K562 (cell line): Measurements from ENCODE around the gene XPR1. TPM values are rescaled to one million over a fixed set of nuclear protein-coding genes. Genes with fewer than 3 reads are reported as not detected.

ENCODE experiments used
- ATAC-seq: fragments of 200-7000 bp; cut with Tn5 transposase; 3 replicates; pipeline ENCODE4 v1.9.1; 2020; ENCODE audit warnings: moderate library complexity
- BruUV-seq: library from RNA; stranded (reverse); fragments of 400-500 nt; replicated peaks from 2 replicates; lab custom pipeline; 2021; lab: Mats Ljungman, UMichigan
- CTCF ChIA-PET: fragments of 300-600 bp; formaldehyde crosslinking; extraction: SDS; loops from one replicate; lab custom pipeline; 2021; ENCODE audit warnings: low intra/inter-chr PET ratio; lab: Yijun Ruan, JAX
- POLR2A ChIA-PET: fragments of 300-600, 350-650 bp; sonication (Branson Sonifier 250); formaldehyde crosslinking; extraction: SDS; loops from one replicate; lab custom pipeline; 2021; ENCODE audit warnings: antibody characterized with exemption, inconsistent platforms; lab: Yijun Ruan, JAX
- DNase-seq, 4 experiments: peaks; one replicate each; pipeline versions ENCODE4 v3.0.0 to v3.0.0-alpha.2; 2011 to 2018; ENCODE audit warnings: low spot score in 3 of 4, mixed read lengths in 3 of 4; ENCODE audit errors: extremely low read depth in 1 of 4
- FAIRE-seq: peaks from 2 replicates; lab custom pipeline; 2011; peaks lifted over from hg19 to GRCh38; lab: Jason Lieb, UNC
- H2AFZ ChIP-seq: 2 replicates; pipeline ENCODE4 v1.6.0; 2011; ENCODE audit warnings: low read depth, low read length, control low read depth, inconsistent platforms
- H3K27ac ChIP-seq: fragments of 200-600 bp; 3 replicates; pipeline ENCODE4 v1.8.0; 2011; ENCODE audit warnings: low read depth, mild to moderate bottlenecking, control low read depth, inconsistent platforms, low read length, moderate library complexity, mixed read lengths; ENCODE audit errors: extremely low read depth
- H3K27me3 ChIP-seq, 2 experiments: fragments of 300-600 bp in 1 of 2; 2 replicates in 1 of 2; 3 replicates in 1 of 2; pipeline versions ENCODE4 v1.6.0 to v1.8.0; 2011; ENCODE audit warnings: inconsistent platforms in 2 of 2, low read length in 2 of 2, mild to moderate bottlenecking in 1 of 2, mixed read lengths in 1 of 2, moderate library complexity in 1 of 2; ENCODE audit not compliant: control insufficient read depth in 2 of 2, insufficient read depth in 2 of 2
- H3K36me3 ChIP-seq: fragments of 300-600 bp; 3 replicates; pipeline ENCODE4 v1.8.0; 2011; ENCODE audit warnings: mild to moderate bottlenecking, low read length, inconsistent platforms; ENCODE audit not compliant: control insufficient read depth, insufficient read depth
- H3K4me1 ChIP-seq, 2 experiments: fragments of 200-600 bp in 1 of 2; replicated peaks in 1 of 2; 2 replicates in 1 of 2; 3 replicates in 1 of 2; pipeline versions ENCODE4 v1.5.1 to v1.8.0; 2011; ENCODE audit warnings: inconsistent platforms in 2 of 2, low read length in 2 of 2, mild to moderate bottlenecking in 1 of 2, mixed read lengths in 1 of 2, moderate library complexity in 1 of 2; ENCODE audit not compliant: control insufficient read depth in 2 of 2, insufficient read depth in 2 of 2
- H3K4me2 ChIP-seq: 2 replicates; pipeline ENCODE4 v1.6.1; 2011; ENCODE audit warnings: low read length, control low read depth, inconsistent platforms, mixed read lengths; ENCODE audit not compliant: insufficient read depth
- H3K4me3 ChIP-seq: fragments of 200-600 bp; sonication (generic), shearing (Covaris generic); 2 replicates; pipeline ENCODE4 v1.5.1; 2016; ENCODE audit warnings: control low read depth, inconsistent platforms
- H3K79me2 ChIP-seq: fragments of 200-600 bp; 3 replicates; pipeline ENCODE4 v1.8.0; 2011; ENCODE audit warnings: low read length, inconsistent platforms; ENCODE audit not compliant: control insufficient read depth, insufficient read depth
- H3K9ac ChIP-seq, 2 experiments: 2 replicates each; pipeline versions ENCODE4 v1.6.0 to v1.6.1; 2011; ENCODE audit warnings: low read depth in 2 of 2, low read length in 2 of 2, control low read depth in 1 of 2, inconsistent platforms in 1 of 2, mild to moderate bottlenecking in 1 of 2, mixed read lengths in 1 of 2; ENCODE audit not compliant: insufficient read depth in 1 of 2
- H3K9me1 ChIP-seq: one replicate; pipeline ENCODE4 v1.6.0; 2011; ENCODE audit warnings: inconsistent platforms, mild to moderate bottlenecking, low read length, moderate library complexity; ENCODE audit not compliant: control insufficient read depth, insufficient read depth
- H3K9me3 ChIP-seq: replicated peaks from 2 replicates; pipeline ENCODE4 v1.5.1; 2011; ENCODE audit warnings: low read depth, low read length, inconsistent platforms; ENCODE audit not compliant: control insufficient read depth, insufficient read depth
- H4K20me1 ChIP-seq: replicated peaks from 2 replicates; pipeline ENCODE4 v1.6.1; 2011; ENCODE audit warnings: low read length, inconsistent platforms, mixed read lengths; ENCODE audit not compliant: control insufficient read depth, insufficient read depth
- CREBBP ChIP-seq: IDR thresholded peaks from one replicate; pipeline ENCODE4 v1.6.1; 2012; ENCODE audit warnings: low read depth, mild to moderate bottlenecking, control low read depth, inconsistent platforms, low read length
- L3MBTL2 ChIP-seq: fragments of 450-650 bp; IDR thresholded peaks from 2 replicates; pipeline ENCODE4 v1.6.1; 2016; ENCODE audit warnings: mild to moderate bottlenecking, moderate library complexity
- RBBP5 ChIP-seq: fragments of 200-600 bp; sonication (generic); IDR thresholded peaks from 2 replicates; pipeline ENCODE4 v1.6.1; 2012; ENCODE audit warnings: borderline replicate concordance, mild to moderate bottlenecking, low read length, control low read depth, inconsistent platforms; ENCODE audit not compliant: insufficient read depth, poor library complexity, severe bottlenecking
- RCOR1 ChIP-seq, 2 experiments: IDR thresholded peaks; 2 replicates each; pipeline ENCODE4 v1.6.1; 2012; ENCODE audit warnings: low read depth in 2 of 2, low read length in 2 of 2, borderline replicate concordance in 1 of 2, improper control_type of control experiment in 1 of 2
- SETDB1 ChIP-seq: IDR thresholded peaks from one replicate; pipeline ENCODE4 v1.6.1; 2012; ENCODE audit warnings: low read length, control low read depth, inconsistent platforms
- SMARCA5 ChIP-seq: fragments of 450-650 bp; IDR thresholded peaks from 2 replicates; pipeline ENCODE4 v1.6.1; 2016
- ZNF76 ChIP-seq: fragments of 250-450 bp; sonication (Bioruptor Pico); IDR thresholded peaks from 2 replicates; pipeline ENCODE4 v1.4.0; 2020; ENCODE audit warnings: mild to moderate bottlenecking, moderate library complexity, borderline replicate concordance
- ZZZ3 ChIP-seq: fragments of 450-650 bp; IDR thresholded peaks from 2 replicates; pipeline ENCODE4 v1.6.1; 2016; ENCODE audit warnings: antibody characterized with exemption, mild to moderate bottlenecking, moderate library complexity
- WGBS: fragments of 100-300 bp; shearing (Covaris generic); methylation state at CpG from one replicate; pipeline ENCODE4 v1.1.6; 2016; ENCODE audit warnings: low coverage, mixed read lengths; ENCODE audit not compliant: insufficient coverage; ENCODE audit errors: missing lambda C conversion rate; 5-methylcytosine and 5-hydroxymethylcytosine counted together
- in situ Hi-C: fragments of 300-500 bp; cut with MboI; formaldehyde crosslinking; loops from 4 replicates; pipeline ENCODE4 v1.15.0; 2018; ENCODE audit warnings: inconsistent platforms, mixed read lengths
- intact Hi-C: fragments of 100-400 bp; cut with micrococcal nuclease; formaldehyde crosslinking; loops from 2 replicates; pipeline ENCODE4 v1.14.2; 2022
- polyA plus RNA-seq, 8 experiments: library from polyadenylated mRNA; depleted of rRNA in 4 of 8; stranded (reverse) in 5 of 8; unstranded in 3 of 8; fragments of >200 nt; fragmentation: Nextera tagmentation in 2 of 8; fragmentation: Illumina TruSeq in 1 of 8; extraction: Ambion mirVana in 2 of 8; extraction: Trizol in 1 of 8; gene quantifications; 2 replicates each; pipeline versions ENCODE4 v1.2.1 to v1.2.3, GENCODE V29; 2011 to 2014; ENCODE audit warnings: inconsistent platforms in 1 of 8, missing spikeins in 1 of 8
- total RNA-seq, 7 experiments: library from RNA; depleted of rRNA in 6 of 7; stranded (reverse); fragments of >200 nt in 6 of 7; fragmentation: Illumina TruSeq in 2 of 7; extraction: Trizol in 2 of 7; gene quantifications; 2 replicates each; pipeline versions ENCODE4 v1.2.1 to v1.2.3, GENCODE V29; 2011 to 2021; ENCODE audit warnings: low replicate concordance in 1 of 7
- TF ChIP-seq, protein P1 (sequence below): sonication (generic); formaldehyde crosslinking; IDR thresholded peaks from 2 replicates; pipeline ENCODE4 v1.8.1; 2023; ENCODE audit warnings: mild to moderate bottlenecking, missing genetic modification reagents, moderate library complexity
- TF ChIP-seq, protein P2 (sequence below): fragments of 250-450 bp; sonication (Bioruptor Pico); IDR thresholded peaks from 2 replicates; pipeline ENCODE4 v1.4.0; 2020; ENCODE audit warnings: mild to moderate bottlenecking
- TF ChIP-seq, protein P3 (sequence below), 2 experiments: IDR thresholded peaks; 2 replicates each; pipeline ENCODE4 v1.6.1; 2012; ENCODE audit warnings: improper control_type of control experiment in 2 of 2, low read depth in 2 of 2, low read length in 2 of 2, borderline replicate concordance in 1 of 2
- TF ChIP-seq, protein P4 (sequence below): sonication (generic); formaldehyde crosslinking; IDR thresholded peaks from 2 replicates; pipeline ENCODE4 v1.4.0; 2020; ENCODE audit warnings: mild to moderate bottlenecking, missing genetic modification reagents

XPR1 gene
- total and polyA plus RNA-seq, 9 of the 15 experiments (the other 6 are each of a cell fraction or from before 2014, with no cell fraction given): 3.0 to 66.2 (median 38.6) TPM

DNA sequence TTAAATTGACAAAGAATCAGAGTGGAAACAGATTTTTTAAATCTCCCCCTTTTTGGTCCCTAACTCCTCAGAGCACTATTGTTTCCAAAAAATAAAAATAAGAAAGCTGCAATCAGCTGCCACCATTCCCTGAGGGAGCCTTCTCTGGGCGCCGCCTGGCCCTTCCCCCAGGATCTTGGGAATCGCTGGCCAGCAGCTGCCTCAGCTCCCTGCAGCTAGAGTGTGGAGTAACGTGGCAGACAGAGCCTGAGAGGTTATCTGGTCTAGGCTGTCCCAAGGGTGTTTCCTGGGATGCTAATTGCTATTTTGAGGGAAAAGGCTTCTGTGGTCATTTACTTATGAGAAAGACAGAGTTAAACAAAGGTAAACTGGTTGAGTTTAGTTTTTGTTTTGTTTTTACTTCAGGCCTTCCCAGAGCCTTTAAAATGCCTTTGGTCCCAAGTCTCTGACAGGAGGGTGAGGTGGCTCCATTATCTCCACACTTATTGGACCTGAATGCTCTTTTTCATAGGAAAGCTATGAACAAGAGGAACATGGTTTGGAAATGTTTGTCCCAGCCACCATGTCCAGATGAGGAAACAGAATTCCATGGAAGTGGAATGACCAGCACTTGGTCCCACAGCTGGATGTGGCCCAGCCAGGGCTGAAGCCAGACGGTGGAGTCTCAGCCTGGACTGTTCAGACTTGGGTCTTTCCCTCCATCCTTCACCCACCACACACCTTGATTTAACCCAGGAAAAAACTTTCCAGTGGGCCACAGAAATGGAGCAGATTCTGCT is 266.8 kb downstream of the XPR1 start:
- no peak overlapping the region for H2AFZ ChIP-seq
- no peak for FAIRE-seq
- no peaks in the 10 kb centered on the region for H3K79me2 ChIP-seq
- intact Hi-C loops (no loop called here), in situ Hi-C loops (no loop called here)
- 32% methylated on average over 5 of the region's 5 CpGs for WGBS
- TF ChIP-seq, protein P1, sequence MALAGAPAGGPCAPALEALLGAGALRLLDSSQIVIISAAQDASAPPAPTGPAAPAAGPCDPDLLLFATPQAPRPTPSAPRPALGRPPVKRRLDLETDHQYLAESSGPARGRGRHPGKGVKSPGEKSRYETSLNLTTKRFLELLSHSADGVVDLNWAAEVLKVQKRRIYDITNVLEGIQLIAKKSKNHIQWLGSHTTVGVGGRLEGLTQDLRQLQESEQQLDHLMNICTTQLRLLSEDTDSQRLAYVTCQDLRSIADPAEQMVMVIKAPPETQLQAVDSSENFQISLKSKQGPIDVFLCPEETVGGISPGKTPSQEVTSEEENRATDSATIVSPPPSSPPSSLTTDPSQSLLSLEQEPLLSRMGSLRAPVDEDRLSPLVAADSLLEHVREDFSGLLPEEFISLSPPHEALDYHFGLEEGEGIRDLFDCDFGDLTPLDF: no peak
- TF ChIP-seq CREBBP (no peak), ZNF76 (no peak), SETDB1 (no peak), SMARCA5 (no peak), ZZZ3 (no peak), RBBP5 (no peak), RCOR1 (IDR thresholded peaks at IDR 0.05; ENCODE audit: borderline replicate concordance in 1 of 2, low read depth in 2 of 2, low read length in 2 of 2) (no peak), L3MBTL2 (no peak)
- TF ChIP-seq, protein P2, sequence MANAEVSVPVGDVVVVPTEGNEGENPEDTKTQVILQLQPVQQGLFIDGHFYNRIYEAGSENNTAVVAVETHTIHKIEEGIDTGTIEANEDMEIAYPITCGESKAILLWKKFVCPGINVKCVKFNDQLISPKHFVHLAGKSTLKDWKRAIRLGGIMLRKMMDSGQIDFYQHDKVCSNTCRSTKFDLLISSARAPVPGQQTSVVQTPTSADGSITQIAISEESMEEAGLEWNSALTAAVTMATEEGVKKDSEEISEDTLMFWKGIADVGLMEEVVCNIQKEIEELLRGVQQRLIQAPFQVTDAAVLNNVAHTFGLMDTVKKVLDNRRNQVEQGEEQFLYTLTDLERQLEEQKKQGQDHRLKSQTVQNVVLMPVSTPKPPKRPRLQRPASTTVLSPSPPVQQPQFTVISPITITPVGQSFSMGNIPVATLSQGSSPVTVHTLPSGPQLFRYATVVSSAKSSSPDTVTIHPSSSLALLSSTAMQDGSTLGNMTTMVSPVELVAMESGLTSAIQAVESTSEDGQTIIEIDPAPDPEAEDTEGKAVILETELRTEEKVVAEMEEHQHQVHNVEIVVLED (CRISPR knock-in tag): no peak
- TF ChIP-seq, protein P3, sequence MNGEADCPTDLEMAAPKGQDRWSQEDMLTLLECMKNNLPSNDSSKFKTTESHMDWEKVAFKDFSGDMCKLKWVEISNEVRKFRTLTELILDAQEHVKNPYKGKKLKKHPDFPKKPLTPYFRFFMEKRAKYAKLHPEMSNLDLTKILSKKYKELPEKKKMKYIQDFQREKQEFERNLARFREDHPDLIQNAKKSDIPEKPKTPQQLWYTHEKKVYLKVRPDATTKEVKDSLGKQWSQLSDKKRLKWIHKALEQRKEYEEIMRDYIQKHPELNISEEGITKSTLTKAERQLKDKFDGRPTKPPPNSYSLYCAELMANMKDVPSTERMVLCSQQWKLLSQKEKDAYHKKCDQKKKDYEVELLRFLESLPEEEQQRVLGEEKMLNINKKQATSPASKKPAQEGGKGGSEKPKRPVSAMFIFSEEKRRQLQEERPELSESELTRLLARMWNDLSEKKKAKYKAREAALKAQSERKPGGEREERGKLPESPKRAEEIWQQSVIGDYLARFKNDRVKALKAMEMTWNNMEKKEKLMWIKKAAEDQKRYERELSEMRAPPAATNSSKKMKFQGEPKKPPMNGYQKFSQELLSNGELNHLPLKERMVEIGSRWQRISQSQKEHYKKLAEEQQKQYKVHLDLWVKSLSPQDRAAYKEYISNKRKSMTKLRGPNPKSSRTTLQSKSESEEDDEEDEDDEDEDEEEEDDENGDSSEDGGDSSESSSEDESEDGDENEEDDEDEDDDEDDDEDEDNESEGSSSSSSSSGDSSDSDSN (IDR thresholded peaks at IDR 0.05; ENCODE audit: borderline replicate concordance in 1 of 2, low read depth in 2 of 2, low read length in 2 of 2): no peak
- TF ChIP-seq, protein P4, sequence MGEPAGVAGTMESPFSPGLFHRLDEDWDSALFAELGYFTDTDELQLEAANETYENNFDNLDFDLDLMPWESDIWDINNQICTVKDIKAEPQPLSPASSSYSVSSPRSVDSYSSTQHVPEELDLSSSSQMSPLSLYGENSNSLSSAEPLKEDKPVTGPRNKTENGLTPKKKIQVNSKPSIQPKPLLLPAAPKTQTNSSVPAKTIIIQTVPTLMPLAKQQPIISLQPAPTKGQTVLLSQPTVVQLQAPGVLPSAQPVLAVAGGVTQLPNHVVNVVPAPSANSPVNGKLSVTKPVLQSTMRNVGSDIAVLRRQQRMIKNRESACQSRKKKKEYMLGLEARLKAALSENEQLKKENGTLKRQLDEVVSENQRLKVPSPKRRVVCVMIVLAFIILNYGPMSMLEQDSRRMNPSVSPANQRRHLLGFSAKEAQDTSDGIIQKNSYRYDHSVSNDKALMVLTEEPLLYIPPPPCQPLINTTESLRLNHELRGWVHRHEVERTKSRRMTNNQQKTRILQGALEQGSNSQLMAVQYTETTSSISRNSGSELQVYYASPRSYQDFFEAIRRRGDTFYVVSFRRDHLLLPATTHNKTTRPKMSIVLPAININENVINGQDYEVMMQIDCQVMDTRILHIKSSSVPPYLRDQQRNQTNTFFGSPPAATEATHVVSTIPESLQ (CRISPR knock-in tag): no peak
- no peaks in the 10 kb centered on the region for H3K9me3 ChIP-seq
- no peaks in the 10 kb centered on the region for H3K36me3 ChIP-seq
- CTCF ChIA-PET: interaction anchor here (0.7 kb wide), 1 partner anchor 275 kb away, joined by 3 read pairs; no protein-coding TSS in a partner anchor
- POLR2A ChIA-PET: interaction anchor here (0.6 to 1.6 kb wide), 3 partner anchors 13 to 83 kb away, joined by 4 read pairs; no protein-coding TSS in a partner anchor
- H3K4me2 ChIP-seq: no peak overlapping the region
- DNase-seq: no peak
- BruUV-seq: no TSS peak
- no peak overlapping the region for H3K27ac ChIP-seq
- H3K4me1 ChIP-seq: peaks cover 0 to 3% of the 10 kb centered on the region in 2 experiments; a peak in 1 of 5 replicates
- H3K27me3 ChIP-seq: no peaks in the 10 kb centered on the region
- H3K9ac ChIP-seq: peak overlapping the region in 1 of 2 experiments; percentile 20; a peak in 1 of 4 replicates
- H3K9me1 ChIP-seq: no peaks in the 10 kb centered on the region
- no peak for ATAC-seq
- no peaks in the 10 kb centered on the region for H4K20me1 ChIP-seq
- H3K4me3 ChIP-seq: no peak overlapping the region
